ENCODE results near the gene PKM. TPM values are rescaled to one million over a fixed set of nuclear protein-coding genes. Genes with fewer than 3 reads are reported as not detected.

PKM gene
- total RNA-seq, 1 donor from 2014 or later = 1,022 TPM

DNA sequence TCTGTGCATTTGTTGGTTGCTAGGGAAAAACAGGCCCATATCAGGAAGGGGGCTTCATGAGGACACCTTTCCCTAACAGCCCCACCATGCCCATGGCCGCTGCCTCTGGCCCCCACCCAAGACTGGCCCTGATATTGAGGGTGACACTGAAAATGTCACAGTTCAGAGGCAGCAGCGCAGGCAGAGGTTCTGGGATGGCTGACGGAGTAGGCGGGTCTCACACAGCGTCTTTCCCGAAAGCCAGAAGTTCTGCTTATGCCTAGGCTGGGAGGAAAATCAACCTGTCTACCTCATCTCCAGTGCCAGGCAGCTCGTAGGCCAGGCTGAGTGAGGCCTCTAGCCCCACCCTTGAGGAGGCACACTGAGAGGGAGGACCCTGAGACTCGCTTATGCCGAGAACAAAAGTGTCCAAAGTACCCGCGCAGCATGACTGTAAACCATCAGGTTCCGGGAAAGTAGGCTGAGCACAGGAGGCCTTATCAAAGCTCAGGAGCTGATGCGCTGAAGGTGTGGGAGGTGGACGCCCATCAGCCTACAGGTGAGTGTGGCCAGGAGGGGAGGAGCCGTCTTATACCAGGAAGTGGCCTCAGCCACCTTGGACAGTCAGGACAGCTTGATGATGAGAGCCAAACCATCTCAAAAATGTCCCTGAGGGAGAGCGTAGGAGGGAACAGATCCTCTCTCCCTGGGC, 60.9 kb downstream of the PKM start:
- ATAC-seq (no peak), DNase-seq (ENCODE audit: missing footprints) (no peak)
- intact Hi-C loops (cut with DNase I) = no loop called here

DNA sequence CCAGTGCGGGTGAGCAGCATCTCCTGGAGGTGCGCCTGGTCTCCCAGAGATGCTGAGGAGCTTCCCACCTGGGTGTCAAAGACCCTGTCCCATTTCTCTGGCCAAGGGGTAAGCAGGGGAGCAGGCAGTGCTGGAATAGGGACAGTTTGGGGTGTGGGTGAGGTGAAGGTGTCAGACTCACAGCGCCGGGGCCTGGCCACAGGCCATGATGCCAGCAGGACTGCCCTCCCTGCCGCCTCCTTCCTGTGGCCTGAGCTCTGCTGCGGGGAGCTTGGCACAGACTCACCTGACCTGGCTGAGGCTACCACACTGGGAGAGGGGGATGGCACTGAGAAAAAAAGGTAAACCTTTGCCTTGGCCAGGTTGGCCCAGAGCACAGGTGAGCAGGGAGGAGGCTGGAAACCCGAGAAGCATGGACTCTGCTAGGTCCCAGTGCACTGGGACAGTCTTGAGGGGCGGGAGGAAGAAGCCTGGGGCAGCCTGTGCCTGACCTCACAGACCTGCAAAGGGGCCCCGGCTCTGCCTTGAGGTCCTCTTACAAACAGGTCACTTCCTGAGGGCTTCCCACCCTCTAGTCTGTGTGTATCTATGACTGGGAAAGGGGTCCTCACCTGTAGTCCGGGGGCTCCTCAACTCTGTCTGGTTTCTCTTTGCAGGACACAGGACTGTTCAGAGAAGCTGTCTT, 61.6 kb downstream of the PKM start:
- ATAC-seq (no peak), DNase-seq (ENCODE audit: missing footprints) (no peak)

DNA sequence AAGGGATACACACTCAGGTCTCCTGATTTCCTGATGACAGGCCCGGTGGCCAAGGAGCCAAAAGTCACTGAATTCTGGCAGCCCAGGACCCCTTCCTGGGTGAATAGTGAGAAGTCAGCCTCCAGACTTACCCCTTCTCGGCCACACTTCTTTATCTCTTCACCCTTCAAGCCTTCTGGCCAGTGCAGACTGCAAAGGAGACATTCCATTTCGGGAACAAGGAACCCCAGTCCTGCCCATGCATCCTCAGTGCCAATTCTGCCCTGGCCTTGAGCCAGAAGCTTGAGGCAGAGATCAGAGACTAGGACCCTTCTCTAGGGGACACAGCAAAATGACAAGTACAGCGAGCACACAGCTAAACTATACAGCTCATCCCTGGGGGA, 62.2 kb downstream of the PKM start:
- peak; percentile 26 for ATAC-seq
- DNase-seq (ENCODE audit: missing footprints) = no peak
- intact Hi-C loops (cut with DNase I) = no loop called here

More for the DNA sequence above, 61.6 kb downstream of the PKM start:
- intact Hi-C loops (cut with DNase I) = no loop called here

DNA sequence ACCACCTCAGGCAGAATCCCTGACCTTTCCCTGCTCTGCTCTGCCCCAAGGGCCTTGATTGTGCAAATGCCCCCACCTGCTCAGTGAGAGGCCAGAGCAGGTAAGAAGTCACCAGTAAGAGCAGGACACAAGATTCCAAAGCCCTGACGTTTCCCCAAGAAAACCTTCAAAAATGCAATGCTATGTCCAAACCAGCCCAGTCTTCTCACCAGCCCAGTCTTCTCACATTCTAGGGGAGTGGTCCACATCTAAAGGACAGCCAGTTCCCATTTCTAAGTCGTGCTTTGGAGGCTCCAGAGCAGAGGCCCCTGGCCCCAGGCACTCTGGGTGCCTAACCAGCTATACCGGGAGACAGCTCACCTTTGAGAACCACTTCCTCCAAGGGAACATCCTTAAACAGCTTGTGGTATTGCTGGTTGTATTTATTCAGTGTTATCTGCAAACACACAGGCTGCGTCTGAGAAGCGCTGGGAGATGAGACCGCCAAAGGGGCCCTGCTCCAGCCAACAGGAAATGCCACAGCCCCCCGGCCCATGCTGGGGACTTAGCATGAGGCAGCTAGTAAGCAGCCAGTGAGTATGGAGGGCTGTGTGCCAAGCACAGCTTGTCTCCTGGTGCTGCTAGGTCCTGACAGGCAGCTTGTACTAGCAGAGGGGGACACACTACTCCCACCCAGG, 62.7 kb downstream of the PKM start:
- DNase-seq (ENCODE audit: missing footprints) (no peak), ATAC-seq (peak; percentile 67)
- intact Hi-C loops (cut with DNase I) = no loop called here

GRCh38 chr15:72167445-72167844, 63.5 kb downstream of the PKM start:
- intact Hi-C loops (cut with DNase I) = no loop called here
- ATAC-seq (no peak), DNase-seq (ENCODE audit: missing footprints) (no peak)

GRCh38 chr15:72166716-72167417, 64.1 kb downstream of the PKM start:
- no peak for ATAC-seq
- no peak for DNase-seq (ENCODE audit: missing footprints)
- intact Hi-C loops (cut with DNase I) = no loop called here

- ATAC-seq (no peak), DNase-seq (ENCODE audit: missing footprints) (no peak)
- intact Hi-C loops (cut with DNase I) = no loop called here
Observed at GRCh38 chr15:72163719-72164118, 67.3 kb downstream of the PKM start.

DNA sequence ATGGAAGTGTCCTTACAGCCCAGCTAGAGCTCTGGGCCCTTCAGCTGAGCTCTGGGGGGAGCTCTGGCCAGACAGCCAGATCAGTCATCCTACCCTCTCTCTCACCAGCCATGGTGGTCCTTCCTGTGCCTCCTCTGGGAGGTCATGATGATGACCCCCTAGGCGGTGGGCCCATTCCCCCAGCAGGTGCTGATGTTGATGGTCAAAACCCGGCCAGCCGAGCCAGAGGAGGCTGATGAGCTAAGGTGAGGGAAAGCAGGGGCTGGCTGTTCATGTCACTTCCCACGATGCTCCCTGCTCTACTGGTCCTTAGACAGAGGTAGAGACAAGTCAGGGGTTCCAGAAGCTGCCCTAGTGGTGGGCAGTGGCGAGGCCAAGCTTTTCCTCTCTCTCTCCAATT, 68.4 kb downstream of the PKM start:
- DNase-seq (ENCODE audit: missing footprints) (no peak), ATAC-seq (no peak)
- intact Hi-C loops (cut with DNase I) = no loop called here

DNA sequence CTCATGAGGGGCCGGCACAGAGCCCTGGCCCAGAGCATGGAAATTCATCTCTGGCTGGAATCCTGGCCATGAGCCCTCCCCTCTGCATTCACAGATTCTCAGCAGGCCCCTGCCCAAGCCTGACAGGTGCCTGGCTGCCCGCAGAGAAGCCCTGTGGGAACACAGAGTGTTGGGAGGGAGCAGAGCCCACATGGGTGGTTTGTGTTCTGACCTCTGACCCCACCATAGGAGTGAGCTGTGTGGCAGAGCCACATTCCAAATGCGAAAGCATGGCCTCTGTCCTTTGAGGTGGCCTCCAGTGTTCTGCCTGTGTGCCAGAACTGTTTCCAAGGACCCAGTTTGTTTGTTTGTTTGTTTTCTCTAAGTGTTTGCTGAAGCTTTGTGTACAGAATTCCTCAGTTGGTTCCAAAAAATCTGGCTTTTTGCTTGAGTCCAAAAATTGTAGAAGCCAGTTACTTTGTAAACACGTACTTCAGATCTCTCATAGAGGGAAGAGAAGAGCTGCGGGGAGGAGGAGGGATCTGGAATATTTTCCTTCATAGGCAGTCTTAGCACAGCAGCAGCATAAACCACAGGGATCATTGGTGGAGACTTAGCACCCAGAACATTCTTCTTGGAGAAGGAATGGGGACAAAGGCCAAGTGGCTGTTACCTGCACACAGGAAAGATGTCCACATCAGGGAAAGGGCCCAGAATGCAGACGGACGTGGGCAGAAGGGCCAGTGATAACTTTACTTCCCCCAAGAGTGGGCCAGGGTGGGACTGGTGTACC, 69.4 kb downstream of the PKM start:
- no peak for ATAC-seq
- intact Hi-C loops (cut with DNase I) = no loop called here
- no peak for DNase-seq (ENCODE audit: missing footprints)

GRCh38 chr15:72160696-72161245, 70.2 kb downstream of the PKM start:
- DNase-seq (ENCODE audit: missing footprints) (no peak), ATAC-seq (no peak)
- intact Hi-C loops (cut with DNase I) = no loop called here

DNA sequence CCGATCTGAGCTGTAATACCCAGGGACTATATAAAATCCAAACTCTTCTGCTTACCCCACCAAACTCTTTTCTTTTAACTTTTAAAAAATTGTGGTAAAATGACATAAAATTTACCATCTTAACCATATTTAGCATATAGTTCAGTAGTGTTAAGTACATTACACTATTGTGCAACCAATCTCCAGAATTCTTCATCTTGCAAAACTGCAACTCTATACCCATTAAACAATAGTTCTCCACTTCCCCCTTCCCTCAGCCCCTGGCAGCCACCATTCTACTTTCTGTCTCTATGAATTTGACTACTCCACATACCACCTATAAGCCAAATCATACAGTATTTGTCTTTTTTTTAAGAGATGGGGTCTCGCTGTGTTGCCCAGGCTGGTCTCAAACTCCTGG, 74.1 kb downstream of the PKM start:
- intact Hi-C loops (cut with DNase I) = loop anchor here (5.0 kb wide), 3 partner anchors 40 to 415 kb away; partner anchors contain the start of genes MYO9A and SENP8
- DNase-seq (ENCODE audit: missing footprints) = no peak
- ATAC-seq = no peak

DNA sequence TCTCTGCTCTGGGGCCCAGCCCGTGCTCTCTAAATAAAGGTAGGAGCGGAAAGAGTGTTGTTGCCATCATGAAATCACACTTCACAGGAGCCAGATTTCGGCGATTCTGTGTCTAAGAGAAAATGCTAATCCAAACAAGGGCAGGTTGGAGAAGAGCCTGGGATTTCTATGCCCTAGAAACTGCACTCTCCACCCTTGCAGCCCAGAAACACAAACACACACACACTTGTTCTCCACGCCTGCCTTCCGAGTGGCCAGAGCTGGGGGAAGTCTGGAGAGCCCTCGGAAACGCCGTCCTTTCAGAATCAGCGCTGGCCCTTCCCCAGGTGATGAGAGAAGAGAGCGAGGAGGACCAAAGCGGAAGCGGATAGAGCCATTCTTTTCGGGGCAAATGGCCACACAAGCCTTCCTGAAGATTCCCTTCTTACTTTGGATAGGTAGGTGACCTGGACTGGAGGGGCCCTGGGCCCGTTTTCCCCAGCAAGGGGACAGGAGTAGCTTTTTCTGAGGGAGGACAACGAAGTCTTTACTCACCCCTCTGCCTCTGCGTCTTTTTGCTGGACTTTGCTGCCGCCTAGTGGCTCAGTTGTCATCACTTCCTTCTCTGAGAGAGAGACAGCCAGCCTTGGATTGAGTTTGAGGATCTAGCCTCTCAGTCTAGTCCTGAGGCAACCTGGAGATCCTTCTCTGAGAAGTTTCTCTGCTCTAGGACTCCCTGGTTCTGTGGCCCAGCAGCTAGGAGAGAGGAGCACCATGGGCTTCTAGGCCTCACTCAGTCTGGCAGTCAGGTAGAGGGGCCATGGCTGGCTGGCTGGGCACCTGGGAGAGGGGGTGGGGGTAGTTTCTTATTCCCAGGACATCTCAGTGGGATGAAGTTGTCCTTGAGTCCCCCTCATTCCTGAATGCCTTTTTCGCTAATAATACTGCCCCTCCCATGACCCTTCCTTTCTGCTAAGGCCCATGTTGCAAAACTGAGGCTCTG, 75.1 kb downstream of the PKM start:
- intact Hi-C loops (cut with DNase I) = loop anchor here (5.0 kb wide), 3 partner anchors 39 to 414 kb away; partner anchors contain the start of genes MYO9A and SENP8
- ATAC-seq = peak; percentile 91
- DNase-seq (ENCODE audit: missing footprints) = peak; percentile 84

DNA sequence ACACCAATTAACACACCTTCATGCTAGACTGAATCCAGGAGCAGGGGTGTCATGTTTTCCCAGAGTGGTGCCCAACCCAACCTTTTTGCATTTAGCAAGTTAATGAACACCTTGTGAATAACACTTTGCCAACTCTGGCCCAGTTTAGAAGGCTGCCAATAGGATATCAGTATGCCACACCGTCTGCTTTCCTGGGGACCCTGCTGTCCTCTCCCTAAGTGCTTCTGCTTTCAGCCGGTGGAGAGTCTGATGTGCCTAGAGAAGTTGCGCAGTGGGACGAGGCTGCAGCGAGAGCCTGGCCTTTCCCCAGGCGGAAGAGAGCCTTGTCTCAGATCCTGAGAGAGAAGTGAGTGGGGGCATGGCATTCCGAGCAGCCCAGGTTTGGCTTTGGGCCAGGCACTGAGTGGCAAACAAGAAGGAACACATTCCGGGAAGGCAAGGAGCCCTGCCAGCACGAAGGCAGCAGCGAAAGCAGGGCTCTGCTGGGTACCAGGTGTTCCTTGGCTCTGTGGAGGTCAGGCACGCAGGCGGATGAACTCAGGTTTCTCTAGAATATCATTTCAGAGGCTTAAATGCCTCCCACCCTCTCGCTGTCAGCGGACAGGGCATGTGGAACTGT, 75.9 kb downstream of the PKM start:
- peak; percentile 77 for ATAC-seq
- intact Hi-C loops (cut with DNase I) = loop anchor here (5.0 kb wide), 3 partner anchors 38 to 413 kb away; partner anchors contain the start of genes MYO9A and SENP8
- DNase-seq (ENCODE audit: missing footprints) = peak; percentile 88

DNA sequence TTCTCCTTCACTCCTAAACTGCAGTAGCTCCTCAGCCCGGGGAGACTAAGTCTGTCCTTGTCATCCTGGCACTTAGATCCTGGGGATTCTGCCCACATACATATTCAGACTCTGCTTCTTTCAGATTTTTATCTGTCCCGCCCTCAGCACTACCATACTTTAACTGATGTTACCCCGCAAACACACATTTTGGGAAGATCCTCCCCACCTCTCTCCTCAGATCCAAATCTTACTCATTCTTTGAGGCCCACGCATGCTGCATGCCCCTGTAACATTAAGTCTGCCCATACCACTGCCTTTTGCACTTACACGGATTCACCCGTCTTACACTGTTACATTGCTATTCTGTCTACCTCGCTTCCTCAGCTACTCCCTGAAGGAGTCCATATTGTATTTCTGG, 76.7 kb downstream of the PKM start:
- ATAC-seq = no peak

DNA sequence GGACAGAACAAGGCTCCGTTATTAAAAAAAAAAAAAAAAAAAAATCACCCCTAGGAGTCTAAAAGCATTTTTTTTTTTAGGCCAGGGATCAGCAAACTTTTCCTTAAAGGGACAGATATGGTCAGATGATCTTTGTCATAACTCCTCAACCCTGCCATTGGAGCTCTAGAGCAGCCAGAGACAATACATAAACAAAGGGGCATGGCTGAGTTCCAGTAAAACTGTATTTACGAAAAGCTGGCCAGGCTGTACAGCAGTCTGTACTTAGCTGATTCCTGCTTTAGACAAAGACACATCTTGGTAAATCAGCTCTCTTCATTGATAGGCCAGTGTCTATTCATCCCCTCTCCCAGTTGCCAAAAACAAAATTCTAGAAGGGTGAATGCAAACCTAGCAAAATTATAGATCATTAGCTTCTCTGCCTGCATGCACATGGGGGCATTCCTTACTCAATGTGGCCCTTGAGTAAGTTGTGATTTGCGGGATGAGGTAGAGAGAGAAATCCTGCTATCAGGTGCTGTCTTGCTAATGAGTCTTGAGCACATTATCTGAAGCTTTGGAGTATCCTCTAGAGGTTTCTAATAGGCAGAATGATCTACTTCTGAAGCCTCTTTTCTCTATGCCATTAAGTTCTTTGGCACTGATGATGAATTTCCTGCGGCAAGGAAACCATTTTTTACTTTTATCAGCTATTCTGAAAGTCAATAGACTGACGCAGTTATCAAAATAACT, 77.6 kb downstream of the PKM start:
- ATAC-seq (no peak), DNase-seq (ENCODE audit: missing footprints) (no peak)
- intact Hi-C loops (cut with DNase I) = no loop called here

More for the DNA sequence above, 76.7 kb downstream of the PKM start:
- intact Hi-C loops (cut with DNase I) = no loop called here
- no peak for DNase-seq (ENCODE audit: missing footprints)
